ENCODE results near the gene CDH4.

The CDH4 gene

DNA sequence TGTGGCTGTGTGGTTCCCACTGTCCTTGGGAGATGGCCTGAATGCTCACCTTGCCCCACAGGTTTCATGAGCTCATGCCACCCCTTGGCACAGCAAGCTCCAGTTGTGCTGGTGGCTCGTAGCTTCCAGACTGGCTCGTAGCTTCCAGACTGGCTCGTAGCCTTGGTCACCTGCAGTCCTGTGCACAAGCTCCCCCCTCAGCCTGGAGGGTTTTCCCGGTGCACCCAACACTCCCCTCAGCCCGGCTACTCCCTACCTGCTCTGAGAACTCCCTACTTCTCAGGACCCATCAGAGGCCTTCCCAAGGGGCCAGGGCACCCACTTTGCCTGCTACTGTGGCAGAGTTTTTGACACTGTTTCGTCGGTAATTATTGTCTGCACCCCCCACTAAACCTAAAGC lies 528.0 kb downstream of the CDH4 start:
- no peak for FAIRE-seq

GRCh38 chr20:61784801-61785566 lies 532.9 kb downstream of the CDH4 start:
- FAIRE-seq, result no peak

DNA sequence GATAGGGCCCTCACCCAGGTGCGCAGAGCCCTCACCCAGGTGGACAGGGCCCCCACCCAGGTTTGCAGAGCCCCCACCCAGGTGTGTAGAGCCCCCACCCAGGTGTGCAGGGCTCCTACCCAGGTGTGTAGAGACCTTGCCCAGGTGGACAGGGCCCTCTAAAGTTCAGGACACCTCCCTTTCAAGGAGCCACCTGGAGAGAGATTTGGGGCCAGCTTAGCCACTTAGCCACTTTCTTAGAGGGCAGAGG lies 533.4 kb downstream of the CDH4 start:
- FAIRE-seq, result no peak

- no peak for FAIRE-seq
These were observed 534.2 kb downstream of the CDH4 start for GRCh38 chr20:61786230-61786629.

- FAIRE-seq, result no peak
These were observed 536.3 kb downstream of the CDH4 start for GRCh38 chr20:61788343-61788742.

GRCh38 chr20:61789329-61789728 lies 537.3 kb downstream of the CDH4 start:
- FAIRE-seq, result no peak

GRCh38 chr20:61790116-61790827 lies 538.2 kb downstream of the CDH4 start:
- no peak for FAIRE-seq

DNA sequence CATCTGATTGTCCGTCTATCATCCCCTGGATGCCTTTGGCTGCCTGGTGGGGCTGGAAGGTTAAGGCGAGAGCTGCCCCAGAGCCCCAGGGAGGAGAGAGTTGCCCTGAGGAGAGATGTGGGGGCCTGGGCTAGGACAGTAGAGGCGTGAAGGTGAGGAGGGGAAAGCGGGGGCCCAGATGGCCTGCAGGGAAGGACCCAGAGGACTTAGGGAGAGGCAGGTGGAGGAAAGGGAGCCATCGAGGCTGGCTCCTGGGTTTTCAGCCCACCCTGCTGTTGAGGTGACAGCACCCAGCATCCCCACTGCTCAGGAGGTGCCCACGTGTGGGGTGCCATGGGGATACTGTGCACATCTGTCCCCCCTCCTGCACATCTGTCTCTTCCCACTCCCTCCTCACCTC lies 539.9 kb downstream of the CDH4 start:
- FAIRE-seq, result no peak

- FAIRE-seq, result no peak
These were observed 543.9 kb downstream of the CDH4 start for GRCh38 chr20:61795669-61796630.

DNA sequence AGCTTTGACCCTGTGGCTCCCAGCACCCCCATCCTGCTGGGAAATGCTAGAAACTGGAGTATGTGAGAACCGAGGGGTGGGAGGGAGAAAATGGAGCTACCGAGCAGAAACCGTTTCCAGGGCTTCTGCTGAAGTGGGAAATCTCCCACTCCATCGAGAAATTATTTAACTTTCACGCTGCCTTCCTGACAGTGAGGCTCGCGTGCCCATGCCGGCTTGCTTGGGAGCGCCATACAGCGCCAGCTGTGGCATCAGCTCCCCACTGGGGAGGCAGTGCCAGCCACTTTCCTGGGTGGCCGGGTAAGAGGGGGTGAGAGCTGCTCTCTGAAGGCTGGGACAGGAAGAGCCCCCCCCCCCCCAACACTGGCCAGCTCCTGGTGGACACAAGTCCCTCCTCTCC lies 544.7 kb downstream of the CDH4 start:
- no peak for FAIRE-seq

GRCh38 chr20:61797200-61797599 lies 545.1 kb downstream of the CDH4 start:
- no peak for FAIRE-seq

GRCh38 chr20:61797971-61798411 lies 545.9 kb downstream of the CDH4 start:
- FAIRE-seq, result no peak

- FAIRE-seq, result no peak
These were observed 546.6 kb downstream of the CDH4 start for GRCh38 chr20:61798632-61799031.

- FAIRE-seq, result no peak
These were observed 547.4 kb downstream of the CDH4 start for GRCh38 chr20:61799394-61799923.

DNA sequence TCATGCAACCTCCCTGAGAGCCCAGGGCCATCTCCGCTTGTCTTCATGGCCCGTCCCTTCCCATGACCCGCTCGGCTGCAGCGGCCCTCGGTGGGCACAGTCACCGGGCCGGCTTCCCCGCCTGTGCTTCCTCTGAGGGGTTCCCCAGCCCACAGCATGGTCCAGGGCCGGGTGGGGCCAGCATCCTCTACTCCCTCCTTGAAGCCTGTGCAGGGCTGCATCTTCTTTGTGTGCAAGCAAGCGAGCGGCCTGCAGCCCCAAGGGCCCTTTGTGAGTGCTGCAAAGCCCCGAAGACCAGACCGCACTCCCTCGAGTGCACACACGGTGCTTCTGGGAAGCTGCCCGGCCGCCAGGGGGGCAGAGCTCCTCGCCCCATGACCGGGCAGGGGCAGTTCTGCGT lies 547.9 kb downstream of the CDH4 start:
- no peak for FAIRE-seq

- no peak for FAIRE-seq
These were observed 548.5 kb downstream of the CDH4 start for GRCh38 chr20:61800359-61801064.

- FAIRE-seq, result no peak
These were observed 549.0 kb downstream of the CDH4 start for GRCh38 chr20:61801065-61801360.

GRCh38 chr20:61801428-61801827 lies 549.4 kb downstream of the CDH4 start:
- FAIRE-seq, result no peak

GRCh38 chr20:61801857-61802442 lies 549.9 kb downstream of the CDH4 start:
- FAIRE-seq, result no peak

DNA sequence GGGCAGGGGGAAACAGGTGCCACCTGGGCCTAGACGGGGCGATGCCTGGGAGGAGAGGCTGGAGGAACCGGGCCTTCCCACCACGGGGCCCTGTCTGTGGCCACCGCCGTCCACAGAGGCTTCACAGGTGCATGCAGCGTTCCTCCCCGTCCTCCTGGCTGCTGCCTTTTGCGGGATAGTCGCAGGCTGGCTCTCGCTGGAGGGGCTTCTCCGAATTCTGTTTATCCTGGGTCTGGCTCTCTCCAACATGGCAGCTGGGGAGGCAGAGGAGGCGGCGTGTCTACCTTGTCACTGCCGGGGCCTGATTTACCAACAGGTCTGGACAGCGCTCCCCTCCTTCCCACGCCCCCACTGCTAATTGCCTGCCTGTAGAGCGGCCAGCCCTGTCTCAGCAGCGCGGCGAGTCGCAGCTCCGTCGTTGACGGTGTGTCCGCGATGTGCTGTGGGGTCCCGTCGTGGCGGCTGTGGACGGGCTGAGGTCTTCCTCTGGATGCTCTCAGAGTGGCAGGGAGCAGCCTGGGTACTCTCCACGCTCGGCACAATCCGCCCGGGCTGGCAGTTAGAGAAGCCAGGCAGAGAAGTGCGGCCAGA lies 550.8 kb downstream of the CDH4 start:
- no peak for FAIRE-seq

DNA sequence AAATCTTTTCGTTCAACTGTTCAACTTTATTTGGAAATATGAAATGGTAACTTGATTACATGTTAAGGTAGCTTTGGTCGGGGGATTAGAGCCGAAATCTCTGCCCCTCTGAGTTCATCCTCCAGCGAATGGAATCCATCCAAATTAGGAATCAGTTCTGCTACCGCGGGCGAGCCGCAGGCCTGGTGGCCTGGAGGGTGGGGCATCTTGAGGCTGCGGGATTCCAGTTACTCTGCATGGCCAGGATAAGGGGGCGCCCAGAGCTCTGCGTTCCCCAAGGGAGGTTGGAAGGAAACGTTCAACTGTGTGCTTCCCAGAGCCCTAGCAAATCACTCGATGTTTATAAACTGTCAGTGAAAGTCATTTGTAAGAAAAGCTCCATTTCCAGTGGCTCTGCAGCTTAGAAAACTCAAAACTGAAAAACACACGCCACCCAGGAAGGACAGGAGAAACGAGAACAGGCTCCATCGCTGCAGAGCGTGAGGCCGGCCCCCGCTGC lies 551.4 kb downstream of the CDH4 start:
- no peak for FAIRE-seq

Measured in TTC549 (cell line).